CD4-positive, alpha-beta T cell (primary cell): ENCODE data around the gene IDH3B. TPM values are rescaled to one million over a fixed set of nuclear protein-coding genes. Genes with fewer than 3 reads are reported as not detected.

Experiments
- ATAC-seq: fragments of 200-7000 bp; cut with Tn5 transposase; one replicate; pipeline ENCODE4 v1.10.0; 2022; ENCODE audit warnings: mild to moderate bottlenecking; ENCODE audit not compliant: poor library complexity
- CTCF ChIA-PET: fragments of 350-600 bp; sonication (Branson Sonifier 250); formaldehyde crosslinking; loops from one replicate; lab custom pipeline; 2021; ENCODE audit warnings: antibody characterized with exemption, inconsistent platforms; lab: Charles Lee
- POLR2A ChIA-PET: fragments of 350-600 bp; sonication (Branson Sonifier 250); formaldehyde crosslinking; loops from one replicate; lab custom pipeline; 2021; ENCODE audit warnings: antibody characterized with exemption, inconsistent platforms; lab: Charles Lee
- DNase-seq, 14 experiments: peaks; one replicate each; pipeline ENCODE4 v3.0.0-alpha.2; 2013 to 2020; ENCODE audit warnings: mixed read lengths in 2 of 14
- H3K27ac ChIP-seq, 2 donors: one replicate each; pipeline versions ENCODE4 v1.5.1 to v1.7.0; 2013; ENCODE audit warnings: low read length in 2 of 2, low read depth in 1 of 2, mild to moderate bottlenecking in 1 of 2
- H3K27me3 ChIP-seq, 2 experiments: 1 replicate in 1 of 2; 2 replicates in 1 of 2; pipeline versions ENCODE4 v1.6.1 to v1.7.0; 2013; ENCODE audit warnings: low read length in 2 of 2, control low read depth in 1 of 2, mild to moderate bottlenecking in 1 of 2, moderate library complexity in 1 of 2; ENCODE audit not compliant: insufficient read depth in 2 of 2, control insufficient read depth in 1 of 2
- H3K36me3 ChIP-seq: one replicate; pipeline ENCODE4 v1.6.1; 2013; ENCODE audit warnings: low read length, control low read depth; ENCODE audit not compliant: insufficient read depth
- H3K4me1 ChIP-seq: one replicate; pipeline ENCODE4 v1.6.1; 2013; ENCODE audit warnings: low read length, control low read depth; ENCODE audit not compliant: insufficient read depth
- H3K4me3 ChIP-seq: one replicate; pipeline ENCODE4 v1.5.1; 2013; ENCODE audit warnings: mild to moderate bottlenecking, low read length, moderate library complexity
- H3K9me3 ChIP-seq, 2 experiments: 1 replicate in 1 of 2; 2 replicates in 1 of 2; pipeline versions ENCODE4 v1.6.1 to v1.7.0; 2013; ENCODE audit warnings: low read length in 2 of 2, mild to moderate bottlenecking in 2 of 2, control low read depth in 1 of 2, moderate library complexity in 1 of 2; ENCODE audit not compliant: control insufficient read depth in 1 of 2, insufficient read depth in 1 of 2
- H3K27ac Mint-ChIP-seq: one replicate; pipeline ENCODE4 v1.8.0; 2020; ENCODE audit warnings: mixed read lengths
- H3K27me3 Mint-ChIP-seq: one replicate; pipeline ENCODE4 v1.8.0; 2021; ENCODE audit warnings: mixed read lengths
- H3K36me3 Mint-ChIP-seq: one replicate; pipeline ENCODE4 v1.8.0; 2021; ENCODE audit warnings: low read depth, mixed read lengths
- H3K4me1 Mint-ChIP-seq: one replicate; pipeline ENCODE4 v1.8.0; 2021; ENCODE audit warnings: low read depth, mixed read lengths
- H3K4me3 Mint-ChIP-seq: one replicate; pipeline ENCODE4 v1.8.0; 2020; ENCODE audit warnings: mild to moderate bottlenecking, mixed read lengths
- H3K9me3 Mint-ChIP-seq: one replicate; pipeline ENCODE4 v1.8.0; 2020; ENCODE audit warnings: mixed read lengths
- CTCF ChIP-seq: fragments of 200-600 bp; IDR thresholded peaks from one replicate; pipeline ENCODE4 v1.8.0; 2022; ENCODE audit warnings: antibody characterized with exemption, mild to moderate bottlenecking
- intact Hi-C, 2 experiments: fragments of 100-400 bp; cut with DNase I in 1 of 2; cut with micrococcal nuclease in 1 of 2; formaldehyde crosslinking; loops; one replicate each; pipeline versions ENCODE4 v1.15.1 to v1.9.0; 2023 to 2025; cut with DNase I, micrococcal nuclease
- polyA plus RNA-seq, 2 donors: library from polyadenylated mRNA; unstranded; fragments of 120-200 nt; gene quantifications; one replicate each; pipeline ENCODE4 v1.2.1, GENCODE V29; 2013
- total RNA-seq, 174 experiments: library from RNA in 2 of 174; stranded (reverse) in 2 of 174; gene quantifications; one replicate each; pipeline ENCODE4 v1.2.3 and lab custom pipeline; 2021 to 2026

IDH3B gene
- total RNA-seq: 100 to 1,000 TPM; 171 to 181 TPM
- polyA plus RNA-seq (2013, experiment 1 of 2): 85.4 TPM
- polyA plus RNA-seq (2013, experiment 2 of 2): 90.7 TPM
- total RNA-seq (lab: John Stamatoyannopoulos, UW): 50.5 to 142 (median 77.4) reads per million in 172 experiments

- Mint-ChIP-seq H3K4me1 (peaks cover 28% of the 10 kb centered on the region), H3K9me3 (no peaks in the 10 kb centered on the region), H3K27ac (peak within 1 kb of the TSS; percentile 91), H3K27me3 (no peaks in the 10 kb centered on the region), H3K4me3 (peak within 1 kb of the TSS; percentile 94), H3K36me3 (peaks cover 46% of the 10 kb centered on the region)
- Histone ChIP-seq H3K27me3 (no peaks in the 10 kb centered on the region), H3K27ac (peak within 1 kb of the TSS; percentile 77 to 96), H3K4me1 (peaks cover 18% of the 10 kb centered on the region), H3K4me3 (peak within 1 kb of the TSS; percentile 90), H3K9me3 (no peaks in the 10 kb centered on the region), H3K36me3 (peaks cover 32% of the 10 kb centered on the region)
- ChIA-PET POLR2A (interaction anchor here (0.7 to 7.2 kb wide), 17 partner anchors 10 to 744 kb away, joined by 3 to 124 read pairs (median 5); partner anchors contain the start of genes EBF4, NOP56, PTPRA and SNRPB), CTCF (interaction anchor here (1.2 to 2.2 kb wide), 5 partner anchors 9 to 140 kb away, joined by 4 to 8 read pairs (median 4); partner anchors contain the start of gene NOP56)
- ATAC-seq (peak; percentile 99), DNase-seq (peak; percentile 83 to 96 (median 89))
- intact Hi-C loops: loop anchor here (1.0 to 5.0 kb wide), 5 partner anchors 12 to 743 kb away; partner anchors contain the start of genes NOP56 (in 2 of the 2), DNAAF9 (in 1 of the 2), PTPRA (in 1 of the 2) and STK35 (in 1 of the 2)
- no peak for TF ChIP-seq CTCF
These were observed at the start of gene IDH3B for GRCh38 chr20:2663887-2664719. TSS of gene IDH3B (minus strand) at chr20:2664216. CDS start at chr20:2664188, 28 bp downstream.

GRCh38 chr20:2713285-2713684 is 49.3 kb upstream of the IDH3B start:
- H3K36me3 ChIP-seq: no peaks in the 10 kb centered on the region
- H3K4me1 ChIP-seq: peaks cover 5% of the 10 kb centered on the region
- POLR2A ChIA-PET: interaction anchor here (0.7 to 3.0 kb wide), 6 partner anchors 16 to 109 kb away, joined by 3 to 25 read pairs (median 6); no protein-coding TSS in a partner anchor
- Mint-ChIP-seq H3K27ac (no peak overlapping the region), H3K9me3 (no peaks in the 10 kb centered on the region), H3K4me3 (no peak overlapping the region), H3K4me1 (no peaks in the 10 kb centered on the region), H3K36me3 (no peaks in the 10 kb centered on the region), H3K27me3 (peaks cover 4% of the 10 kb centered on the region)
- peak; percentile 70 for ATAC-seq
- H3K9me3 ChIP-seq: peaks cover 0 to 4% of the 10 kb centered on the region in 2 experiments
- peak; percentile 80 for TF ChIP-seq CTCF
- H3K27me3 ChIP-seq: peaks cover under 1 to 5% of the 10 kb centered on the region in 2 experiments
- CTCF ChIA-PET: interaction anchor here (0.9 to 2.9 kb wide), 7 partner anchors 16 to 39 kb away, joined by 3 to 18 read pairs (median 9); no protein-coding TSS in a partner anchor
- intact Hi-C loops: loop anchor here (1.0 kb wide), 3 partner anchors 25 to 39 kb away; no protein-coding TSS in a partner anchor
- H3K4me3 ChIP-seq: no peak overlapping the region
- H3K27ac ChIP-seq: no peak overlapping the region
- peak in 4 of 14 experiments; percentile 18 to 72 (median 66) for DNase-seq

GRCh38 chr20:2709205-2709981 is 45.4 kb upstream of the IDH3B start:
- H3K36me3 Mint-ChIP-seq: no peaks in the 10 kb centered on the region
- DNase-seq: no peak
- intact Hi-C loops: no loop called here
- no peak overlapping the region for H3K4me3 Mint-ChIP-seq
- no peak for ATAC-seq
- Histone ChIP-seq H3K4me1 (peaks cover 5% of the 10 kb centered on the region), H3K36me3 (no peaks in the 10 kb centered on the region), H3K4me3 (no peak overlapping the region), H3K27me3 (peaks cover 3 to 9% of the 10 kb centered on the region in 2 experiments), H3K27ac (no peak overlapping the region), H3K9me3 (no peaks in the 10 kb centered on the region)
- ChIA-PET CTCF (no interaction called here), POLR2A (interaction anchor here (1.2 kb wide), 1 partner anchor 20 kb away, joined by 3 read pairs; no protein-coding TSS in a partner anchor)
- H3K4me1 Mint-ChIP-seq: no peaks in the 10 kb centered on the region
- no peak for TF ChIP-seq CTCF
- H3K27me3 Mint-ChIP-seq: peaks cover 11% of the 10 kb centered on the region
- no peaks in the 10 kb centered on the region for H3K9me3 Mint-ChIP-seq
- no peak overlapping the region for H3K27ac Mint-ChIP-seq
